ENCODE data around the gene ABRACL. TPM values are rescaled to one million over a fixed set of nuclear protein-coding genes. Genes with fewer than 3 reads are reported as not detected.
"Not testable (repeated sequence)": the region's sequence is repeated elsewhere in the genome, so short reads cannot be mapped to it uniquely, and the experiment has no call there.

ABRACL gene
- total RNA-seq, 1 donor from 2014 or later = 159 TPM

- TF ChIP-seq CTCF (conservative IDR thresholded peaks at IDR 0.05; ENCODE audit: low read depth, low read length) = no peak
- DNase-seq (ENCODE audit: low read depth) = no peak
- no peak overlapping the region for H3K4me3 ChIP-seq (ENCODE audit: low read depth, low read length)
Measured at GRCh38 chr6:139020689-139021088, 7.9 kb upstream of the ABRACL start.

- not testable (repeated sequence) for DNase-seq (ENCODE audit: low read depth); H3K4me3 ChIP-seq (ENCODE audit: low read depth, low read length)
Measured at GRCh38 chr6:139025416-139025815, 3.1 kb upstream of the ABRACL start.

- peak overlapping the region; percentile 88 for H3K4me3 ChIP-seq (ENCODE audit: low read depth, low read length)
- TF ChIP-seq CTCF (conservative IDR thresholded peaks at IDR 0.05; ENCODE audit: low read depth, low read length) = no peak
- peak; percentile 43 for DNase-seq (ENCODE audit: low read depth)
Measured at GRCh38 chr6:139027620-139028182, 844 bp upstream of the ABRACL start.

GRCh38 chr6:139028215-139028657 is 309 bp upstream of the ABRACL start:
- H3K4me3 ChIP-seq (ENCODE audit: low read depth, low read length) = peak overlapping the region; percentile 88
- DNase-seq (ENCODE audit: low read depth) = peak; percentile 22
- no peak for TF ChIP-seq CTCF (conservative IDR thresholded peaks at IDR 0.05; ENCODE audit: low read depth, low read length)

GRCh38 chr6:139029470-139030227 is 1.1 kb downstream of the ABRACL start:
- peak overlapping the region; percentile 88 for H3K4me3 ChIP-seq (ENCODE audit: low read depth, low read length)
- TF ChIP-seq CTCF (conservative IDR thresholded peaks at IDR 0.05; ENCODE audit: low read depth, low read length) = no peak
- no peak for DNase-seq (ENCODE audit: low read depth)

- no peak for TF ChIP-seq CTCF (conservative IDR thresholded peaks at IDR 0.05; ENCODE audit: low read depth, low read length)
- DNase-seq (ENCODE audit: low read depth) = no peak
- peak overlapping the region; percentile 88 for H3K4me3 ChIP-seq (ENCODE audit: low read depth, low read length)
Measured at GRCh38 chr6:139030228-139030963, 1.9 kb downstream of the ABRACL start.

GRCh38 chr6:139037490-139037889 is 8.9 kb downstream of the ABRACL start:
- TF ChIP-seq CTCF (conservative IDR thresholded peaks at IDR 0.05; ENCODE audit: low read depth, low read length) = no peak
- DNase-seq (ENCODE audit: low read depth) = no peak
- no peak overlapping the region for H3K4me3 ChIP-seq (ENCODE audit: low read depth, low read length)
